GM13976 (cell line): Measurements from ENCODE around the gene LMOD3.

Source experiments
- DNase-seq: peaks from one replicate; pipeline ENCODE4 v3.0.0; 2012; ENCODE audit warnings: low spot score
- CTCF ChIP-seq: IDR thresholded peaks from 2 replicates; pipeline ENCODE4 v1.5.1; 2012; ENCODE audit warnings: borderline replicate concordance, mild to moderate bottlenecking; ENCODE audit not compliant: insufficient read depth; ENCODE audit errors: extremely low read depth, missing control alignments, control extremely low read depth
- in situ Hi-C: fragments of 300-500 bp; cut with MboI; formaldehyde crosslinking; loops from one replicate; pipeline ENCODE4 v1.12.0; 2022; ENCODE audit warnings: low sequenced_read_pairs, mixed read lengths, inconsistent platforms; ENCODE audit not compliant: unreplicated experiment

Gene LMOD3

DNA sequence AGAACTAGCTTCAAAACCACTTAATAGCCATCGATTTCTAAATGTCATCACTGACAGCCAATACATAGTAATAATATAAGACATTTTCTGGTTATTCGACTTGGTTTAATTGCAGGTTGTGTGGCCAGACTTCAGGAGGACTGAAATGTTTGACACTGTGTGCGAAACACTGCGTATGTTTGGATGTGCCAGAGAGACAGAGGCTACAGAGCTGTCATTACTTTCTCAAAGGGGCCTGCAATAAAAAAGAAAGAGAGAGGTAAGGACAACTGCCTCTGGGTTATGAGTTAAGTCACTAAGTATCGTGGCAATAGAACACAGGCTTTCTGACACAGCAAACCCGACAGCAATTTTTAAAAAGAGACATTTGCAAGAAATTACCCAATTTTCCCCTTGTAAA lies 882 bp downstream of the LMOD3 start:
- no peak for DNase-seq
- no peak for TF ChIP-seq CTCF
- in situ Hi-C loops: no loop called here

DNA sequence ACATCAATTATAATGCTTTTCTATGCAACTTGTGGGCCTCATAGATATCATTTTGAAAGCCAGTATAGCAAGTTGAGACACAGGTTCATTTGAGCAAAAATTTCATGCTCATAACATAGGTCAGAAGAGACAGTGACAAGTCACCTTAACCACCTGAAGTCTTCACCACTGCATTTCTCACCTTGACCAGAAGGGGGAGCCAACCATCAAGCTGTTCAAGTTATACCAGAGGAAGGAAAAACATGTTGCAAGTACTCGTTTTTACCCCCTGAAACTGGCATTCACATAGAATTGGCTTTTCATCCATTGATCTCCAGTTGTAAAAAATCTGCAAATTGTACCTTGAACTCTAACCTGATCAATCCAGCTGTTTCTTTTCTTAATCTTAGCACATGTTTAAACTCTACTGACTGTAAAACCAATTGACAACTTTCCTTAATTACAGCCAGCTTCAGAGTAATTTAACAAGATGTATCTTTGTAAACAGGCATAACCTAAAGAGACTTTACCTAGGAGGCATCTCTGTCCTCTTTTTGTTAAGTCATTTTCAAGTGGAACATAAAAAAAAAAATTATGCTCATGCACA lies 1.4 kb downstream of the LMOD3 start:
- peak; percentile 83 for TF ChIP-seq CTCF
- peak; percentile 55 for DNase-seq
- in situ Hi-C loops: no loop called here

GRCh38 chr3:69119681-69120080 lies 2.7 kb downstream of the LMOD3 start:
- no peak for DNase-seq
- in situ Hi-C loops: no loop called here
- TF ChIP-seq CTCF: no peak

GRCh38 chr3:69119138-69119537 lies 3.3 kb downstream of the LMOD3 start:
- no peak for TF ChIP-seq CTCF
- DNase-seq: no peak
- in situ Hi-C loops: no loop called here

DNA sequence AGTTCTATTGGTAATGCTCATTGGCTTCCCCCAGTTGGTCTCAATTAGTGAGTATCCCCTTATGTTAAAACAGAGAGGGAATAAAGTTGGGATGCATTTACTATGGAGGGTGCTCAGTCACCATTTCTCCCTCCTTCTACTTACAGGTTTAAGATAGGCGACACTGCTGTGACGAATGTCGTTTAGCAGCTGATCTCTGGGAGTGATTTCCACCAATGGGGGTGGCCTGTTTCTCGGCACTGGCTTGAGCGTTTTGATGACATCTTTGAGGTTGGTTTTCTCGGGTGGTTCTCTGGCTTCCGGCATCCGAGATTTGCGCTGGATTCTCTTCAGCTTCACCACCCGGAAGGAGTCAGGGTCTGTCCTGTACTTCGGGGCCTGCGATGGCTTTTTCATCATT lies 3.8 kb downstream of the LMOD3 start:
- no peak for DNase-seq
- no peak for TF ChIP-seq CTCF
- in situ Hi-C loops: no loop called here

- in situ Hi-C loops: no loop called here
- no peak for TF ChIP-seq CTCF
- DNase-seq: no peak
These were observed 5.5 kb downstream of the LMOD3 start for GRCh38 chr3:69116897-69117296.

- in situ Hi-C loops: no loop called here
- no peak for DNase-seq
- no peak for TF ChIP-seq CTCF
These were observed 6.2 kb downstream of the LMOD3 start for GRCh38 chr3:69116162-69116561.
